Ovary (tissue), 9 donors: ENCODE measurements around the gene MTR. TPM values are rescaled to one million over a fixed set of nuclear protein-coding genes. Genes with fewer than 3 reads are reported as not detected.

Source experiments
- DNase-seq, 5 donors: peaks; one replicate each; pipeline ENCODE4 v3.0.0-alpha.2; 2019 to 2020
- H3K27ac ChIP-seq, 2 donors: fragments of 200-600 bp; one replicate each; pipeline versions ENCODE4 v1.5.1 to v1.8.0; 2019 to 2022
- H3K27me3 ChIP-seq: fragments of 200-600 bp; one replicate; pipeline ENCODE4 v1.8.0; 2022
- H3K36me3 ChIP-seq: fragments of 200-600 bp; sonication (generic); one replicate; pipeline ENCODE4 v1.5.1; 2019
- H3K4me1 ChIP-seq: one replicate; pipeline ENCODE4 v1.8.1; 2013; ENCODE audit warnings: mild to moderate bottlenecking, moderate library complexity; ENCODE audit not compliant: insufficient read depth
- H3K4me3 ChIP-seq: fragments of 200-600 bp; sonication (generic); one replicate; pipeline ENCODE4 v1.5.1; 2017
- H3K9me3 ChIP-seq, 2 donors: fragments of 200-600 bp in 1 of 2; sonication (generic) in 1 of 2; one replicate each; pipeline versions ENCODE4 v1.5.1 to v1.8.1; 2013 to 2019; ENCODE audit warnings: mild to moderate bottlenecking in 1 of 2, moderate library complexity in 1 of 2
- CTCF ChIP-seq, 3 donors: fragments of 450-650 bp in 2 of 3; fragments of 200-600 bp in 1 of 3; IDR thresholded peaks; one replicate each; pipeline versions ENCODE4 v1.5.1 to v1.8.0; 2016 to 2022; ENCODE audit warnings: antibody characterized with exemption in 3 of 3, mild to moderate bottlenecking in 1 of 3
- EP300 ChIP-seq: sonication (generic); formaldehyde crosslinking; IDR thresholded peaks from one replicate; pipeline ENCODE4 v1.6.1; 2017; ENCODE audit warnings: antibody characterized with exemption
- POLR2A ChIP-seq: fragments of 450-650 bp; IDR thresholded peaks from one replicate; pipeline ENCODE4 v1.6.1; 2017; ENCODE audit warnings: antibody characterized with exemption, mild to moderate bottlenecking, moderate library complexity
- WGBS, 3 donors: extraction: QIAGEN DNeasy Blood & Tissue Kit in 1 of 3; methylation state at CpG; one replicate each; pipeline versions ENCODE4 v1.1.5 to v1.1.7; 2013 to 2017; 5-methylcytosine and 5-hydroxymethylcytosine counted together
- intact Hi-C, 4 donors: fragments of 100-400 bp; cut with DNase I; formaldehyde crosslinking; loops; one replicate each; pipeline versions ENCODE4 v1.11.0 to v1.15.1; 2022 to 2023
- polyA plus RNA-seq, 2 donors: library from polyadenylated mRNA; stranded (reverse); fragments of 200-250 nt in 1 of 2; fragments of 350-450 nt in 1 of 2; fragmentation: Illumina TruSeq in 1 of 2; extraction: RNeasy Lipid Tissue Mini Kit (QIAGEN cat#74804) in 1 of 2; gene quantifications; one replicate each; pipeline ENCODE4 v1.2.3, GENCODE V29; 2013 to 2014
- total RNA-seq, 7 donors: library from RNA; depleted of rRNA in 2 of 7; stranded (reverse); fragments of >200 nt in 2 of 7; fragmentation: NEBNext Ultra II Directional in 3 of 7; extraction: Animal tissue kit (Norgen Biotek cat#: 25700) in 3 of 7; gene quantifications; one replicate each; pipeline versions ENCODE4 v1.1.0 to v1.2.4, GENCODE V29; 2016 to 2023
- donor health status: DM: no; HTN: no; CAD: no; lungs with moderate emphysema.
- donor health status: DM: no; HTN: no; CAD: no.
- donor health status: Bipolar disorder and iron deficiency.
- donor health status: DM: yes; HTN: yes; CAD: no.
- donor health status: DM: no; HTN: no; CAD: no.
- donor health status: DM: yes; HTN: yes; CAD: no.

Gene MTR
- total and polyA plus RNA-seq, 9 donors, result 10.2 to 60.8 (median 49.5) TPM

- H3K4me3 ChIP-seq, result no peak overlapping the region
- intact Hi-C loops, result no loop called here
- no peaks in the 10 kb centered on the region for H3K9me3 ChIP-seq
- no peaks in the 10 kb centered on the region for H3K27me3 ChIP-seq
- no peaks in the 10 kb centered on the region for H3K36me3 ChIP-seq
- TF ChIP-seq CTCF (IDR thresholded peaks at IDR 0.05) (no peak), POLR2A (no peak), EP300 (no peak)
- H3K27ac ChIP-seq, result no peak overlapping the region
- WGBS, 3 donors, result 62 to 77% (median 70%) methylated on average over 3 of the region's 3 CpGs
- H3K4me1 ChIP-seq, result peaks cover 1% of the 10 kb centered on the region
- no peak for DNase-seq
These were observed 28.6 kb upstream of the MTR start for GRCh38 chr1:236766506-236766905.

- Histone ChIP-seq H3K36me3 (no peaks in the 10 kb centered on the region), H3K4me3 (no peak overlapping the region), H3K4me1 (peaks cover 1% of the 10 kb centered on the region), H3K27ac (no peak overlapping the region), H3K9me3 (no peaks in the 10 kb centered on the region), H3K27me3 (no peaks in the 10 kb centered on the region)
- no peak for DNase-seq
- intact Hi-C loops, result no loop called here
- no peak for TF ChIP-seq EP300
- no peak for TF ChIP-seq POLR2A
- TF ChIP-seq CTCF (IDR thresholded peaks at IDR 0.05), result no peak
- 76 to 86% (median 83%) methylated on average over 6 of the region's 6 CpGs for WGBS, 3 donors
These were observed 27.8 kb upstream of the MTR start for GRCh38 chr1:236767276-236767675.

GRCh38 chr1:236768601-236769000 lies 26.5 kb upstream of the MTR start:
- no peak for TF ChIP-seq EP300
- no peak for TF ChIP-seq CTCF (IDR thresholded peaks at IDR 0.05)
- TF ChIP-seq POLR2A, result no peak
- intact Hi-C loops, result no loop called here
- no peaks in the 10 kb centered on the region for H3K27me3 ChIP-seq
- no peaks in the 10 kb centered on the region for H3K9me3 ChIP-seq
- peaks cover 1% of the 10 kb centered on the region for H3K4me1 ChIP-seq
- no peaks in the 10 kb centered on the region for H3K36me3 ChIP-seq
- no peak for DNase-seq
- no peak overlapping the region for H3K27ac ChIP-seq
- no peak overlapping the region for H3K4me3 ChIP-seq

GRCh38 chr1:236773919-236774318 lies 21.2 kb upstream of the MTR start:
- 76 to 89% (median 86%) methylated on average over 3 of the region's 3 CpGs for WGBS, 3 donors

More at GRCh38 chr1:236773919-236774318, 21.2 kb upstream of the MTR start:
- Histone ChIP-seq H3K36me3 (no peaks in the 10 kb centered on the region), H3K27me3 (no peaks in the 10 kb centered on the region), H3K9me3 (no peaks in the 10 kb centered on the region), H3K4me3 (no peak overlapping the region), H3K4me1 (no peaks in the 10 kb centered on the region), H3K27ac (no peak overlapping the region)
- TF ChIP-seq EP300 (no peak), CTCF (IDR thresholded peaks at IDR 0.05) (no peak), POLR2A (no peak)
- DNase-seq, result no peak
- intact Hi-C loops, result loop anchor here in 1 of 4 donors (10.0 kb wide), 1 partner anchor 169 kb away; the partner anchor contains the start of gene HEATR1
